ENCODE results near the gene ZNF30. TPM values are rescaled to one million over a fixed set of nuclear protein-coding genes. Genes with fewer than 3 reads are reported as not detected.
A peak's percentile ranks its signal among the peaks of the same experiment; 100 is the strongest.
"Not testable (repeated sequence)": the region's sequence is repeated elsewhere in the genome, so short reads cannot be mapped to it uniquely, and the experiment has no call there.

Gene ZNF30
- total and polyA plus RNA-seq, 2 donors (not counting 1 experiment from before 2014, with no cell fraction given): 2.7 to 4.3 TPM

DNA sequence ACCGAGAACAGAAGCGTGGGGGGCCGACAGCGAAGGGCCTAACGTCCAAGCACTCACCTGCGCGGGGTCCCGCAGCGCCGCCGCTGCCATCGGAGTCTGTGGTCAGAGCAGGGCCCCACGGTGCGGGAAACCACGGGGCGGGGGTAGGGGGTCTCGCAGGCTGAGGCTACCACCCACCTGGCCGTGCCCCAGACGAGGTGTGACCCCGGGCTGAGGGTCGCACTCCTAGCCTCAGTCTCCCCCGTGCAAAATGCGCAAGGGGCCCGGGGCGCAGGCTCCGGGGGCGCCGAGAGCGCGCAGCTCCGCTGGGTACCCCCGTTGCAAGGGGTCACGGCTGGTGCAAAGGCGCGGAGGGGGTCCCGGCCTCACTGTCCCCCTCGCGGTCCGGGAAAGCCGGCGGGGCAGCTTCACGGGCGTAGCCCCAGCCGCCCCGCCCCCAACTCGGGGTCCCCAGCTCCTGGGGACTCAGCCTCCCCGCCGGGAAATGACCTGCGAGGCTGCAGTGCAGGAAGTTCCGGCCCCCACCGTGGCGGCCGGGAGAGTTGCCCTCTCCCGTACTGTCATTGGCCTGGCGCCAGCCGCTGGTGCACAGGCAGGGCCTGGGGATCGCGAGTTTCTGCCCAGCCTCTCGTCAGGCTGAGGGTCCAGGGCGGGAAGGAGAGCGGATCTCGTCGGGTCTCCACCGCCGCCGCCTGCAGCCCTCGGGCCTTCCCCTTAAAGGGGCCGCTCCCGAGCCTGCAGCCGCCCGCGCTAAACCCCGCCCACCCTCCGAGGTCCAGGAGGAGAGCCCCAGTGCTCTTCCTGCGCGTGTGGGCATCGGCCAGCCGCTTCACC is 37.1 kb downstream of the ZNF30 start, which contains the start of gene ZNF792:
Gene ZNF792, minus strand, starts transcription at position 657 of the 834 bp plus-strand sequence. Its CDS starts 567 bp downstream, at position 90.
- Histone ChIP-seq H3K27ac (ENCODE audit: insufficient read depth, low read length) (peak within 1 kb of the TSS; percentile 27), H3K4me3 (replicated peaks in 1 of 4; ENCODE audit: control extremely low read depth in 1 of 4, insufficient read depth in 1 of 4, low read depth in 3 of 4, low read length in 4 of 4) (peak within 1 kb of the TSS; percentile 71 to 89 (median 86)), H3K4me2 (ENCODE audit: extremely low read depth, insufficient read depth, low read length) (peak within 1 kb of the TSS; percentile 37), H3K27me3 (ENCODE audit: control insufficient read depth, insufficient read depth, low read length) (no peaks in the 10 kb centered on the region), H4K20me1 (ENCODE audit: control insufficient read depth, extremely low read depth, insufficient read depth, low read length) (no peaks in the 10 kb centered on the region), H3K36me3 (ENCODE audit: control insufficient read depth, insufficient read depth, low read length) (peaks cover 5% of the 10 kb centered on the region), H3K79me2 (ENCODE audit: control insufficient read depth, insufficient read depth, low read length) (peaks cover 2% of the 10 kb centered on the region), H3K4me1 (ENCODE audit: control insufficient read depth, extremely low read depth, insufficient read depth, low read length) (peaks cover 9% of the 10 kb centered on the region), H3K9ac (ENCODE audit: insufficient read depth, low read length) (peak within 1 kb of the TSS; percentile 44), H3K9me3 (ENCODE audit: control insufficient read depth, insufficient read depth, low read depth, low read length) (peaks cover 2% of the 10 kb centered on the region), H2AFZ (ENCODE audit: low read length) (peak within 1 kb of the TSS; percentile 95)
- no peak for TF ChIP-seq EZH2 (IDR thresholded peaks at IDR 0.05; ENCODE audit: low read length, missing control alignments)
- TF ChIP-seq, protein P1, sequence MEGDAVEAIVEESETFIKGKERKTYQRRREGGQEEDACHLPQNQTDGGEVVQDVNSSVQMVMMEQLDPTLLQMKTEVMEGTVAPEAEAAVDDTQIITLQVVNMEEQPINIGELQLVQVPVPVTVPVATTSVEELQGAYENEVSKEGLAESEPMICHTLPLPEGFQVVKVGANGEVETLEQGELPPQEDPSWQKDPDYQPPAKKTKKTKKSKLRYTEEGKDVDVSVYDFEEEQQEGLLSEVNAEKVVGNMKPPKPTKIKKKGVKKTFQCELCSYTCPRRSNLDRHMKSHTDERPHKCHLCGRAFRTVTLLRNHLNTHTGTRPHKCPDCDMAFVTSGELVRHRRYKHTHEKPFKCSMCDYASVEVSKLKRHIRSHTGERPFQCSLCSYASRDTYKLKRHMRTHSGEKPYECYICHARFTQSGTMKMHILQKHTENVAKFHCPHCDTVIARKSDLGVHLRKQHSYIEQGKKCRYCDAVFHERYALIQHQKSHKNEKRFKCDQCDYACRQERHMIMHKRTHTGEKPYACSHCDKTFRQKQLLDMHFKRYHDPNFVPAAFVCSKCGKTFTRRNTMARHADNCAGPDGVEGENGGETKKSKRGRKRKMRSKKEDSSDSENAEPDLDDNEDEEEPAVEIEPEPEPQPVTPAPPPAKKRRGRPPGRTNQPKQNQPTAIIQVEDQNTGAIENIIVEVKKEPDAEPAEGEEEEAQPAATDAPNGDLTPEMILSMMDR (conservative IDR thresholded peaks at IDR 0.05 in 1 of 2, IDR thresholded peaks at IDR 0.05 in 1 of 2; ENCODE audit: low read depth in 1 of 2, low read length in 2 of 2): no peak
- peak; percentile 30 to 51 for DNase-seq (ENCODE audit: low read depth in 2 of 2)

DNA sequence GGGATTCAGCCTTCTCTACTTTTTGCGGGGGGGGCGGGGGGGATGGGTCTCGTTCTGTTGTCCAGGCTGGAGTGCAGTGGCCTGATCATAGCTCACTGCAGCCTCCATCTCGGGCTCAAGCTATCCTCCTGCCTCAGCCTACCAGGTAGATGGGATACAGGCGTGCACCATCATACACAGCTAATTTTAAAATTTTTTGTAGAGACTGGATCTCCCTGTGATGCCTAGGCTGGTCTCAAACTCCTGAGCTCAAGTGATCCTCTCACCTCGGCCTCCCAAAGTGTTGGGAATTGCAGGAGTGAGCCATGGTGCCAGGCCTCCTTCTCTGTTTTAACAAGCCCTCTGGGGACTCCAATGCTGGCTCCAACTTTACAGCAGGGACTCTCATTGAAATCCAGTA is 37.9 kb downstream of the ZNF30 start:
- H3K4me2 ChIP-seq (ENCODE audit: extremely low read depth, insufficient read depth, low read length): no peak overlapping the region

DNA sequence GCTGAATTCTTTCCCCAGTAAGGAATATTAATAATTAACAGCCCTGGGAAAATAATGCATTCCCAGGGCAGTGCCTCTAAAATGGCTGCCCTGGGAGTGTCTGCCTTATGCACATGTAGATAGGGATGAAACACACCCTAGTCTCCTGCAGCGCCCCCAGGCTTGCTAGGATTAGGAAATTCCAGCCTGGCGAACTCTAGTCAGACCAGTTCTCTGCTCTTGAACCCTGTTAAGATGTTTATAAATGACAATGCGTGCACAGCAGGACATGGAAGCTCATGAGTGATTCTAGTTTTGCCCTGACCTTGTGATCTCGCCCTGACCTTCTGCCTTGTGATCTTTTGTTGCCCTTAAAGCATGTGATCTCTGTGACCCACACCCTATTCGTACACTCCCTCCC is 38.8 kb downstream of the ZNF30 start:
- not testable (repeated sequence) for H3K27me3 ChIP-seq (ENCODE audit: control insufficient read depth, insufficient read depth, low read length); DNase-seq (ENCODE audit: low read depth in 2 of 2); H2AFZ ChIP-seq (ENCODE audit: low read length); H3K36me3 ChIP-seq (ENCODE audit: control insufficient read depth, insufficient read depth, low read length); H3K9me3 ChIP-seq (ENCODE audit: control insufficient read depth, insufficient read depth, low read depth, low read length); H3K4me2 ChIP-seq (ENCODE audit: extremely low read depth, insufficient read depth, low read length); H3K9ac ChIP-seq (ENCODE audit: insufficient read depth, low read length); H3K27ac ChIP-seq (ENCODE audit: insufficient read depth, low read length); H3K4me1 ChIP-seq (ENCODE audit: control insufficient read depth, extremely low read depth, insufficient read depth, low read length); H3K79me2 ChIP-seq (ENCODE audit: control insufficient read depth, insufficient read depth, low read length); H4K20me1 ChIP-seq (ENCODE audit: control insufficient read depth, extremely low read depth, insufficient read depth, low read length); H3K4me3 ChIP-seq (replicated peaks in 1 of 4; ENCODE audit: control extremely low read depth in 1 of 4, insufficient read depth in 1 of 4, low read depth in 3 of 4, low read length in 4 of 4)

More for the DNA sequence above, 37.9 kb downstream of the ZNF30 start:
- no peak overlapping the region for H3K27ac ChIP-seq (ENCODE audit: insufficient read depth, low read length)
- peaks cover 1% of the 10 kb centered on the region for H3K36me3 ChIP-seq (ENCODE audit: control insufficient read depth, insufficient read depth, low read length)
- TF ChIP-seq EZH2 (IDR thresholded peaks at IDR 0.05; ENCODE audit: low read length, missing control alignments): no peak
- TF ChIP-seq, protein P1 (conservative IDR thresholded peaks at IDR 0.05 in 1 of 2, IDR thresholded peaks at IDR 0.05 in 1 of 2; ENCODE audit: low read depth in 1 of 2, low read length in 2 of 2): no peak
- H3K27me3 ChIP-seq (ENCODE audit: control insufficient read depth, insufficient read depth, low read length): no peaks in the 10 kb centered on the region
- no peaks in the 10 kb centered on the region for H3K9me3 ChIP-seq (ENCODE audit: control insufficient read depth, insufficient read depth, low read depth, low read length)
- H3K4me3 ChIP-seq (replicated peaks in 1 of 4; ENCODE audit: control extremely low read depth in 1 of 4, insufficient read depth in 1 of 4, low read depth in 3 of 4, low read length in 4 of 4): no peak overlapping the region
- peaks cover 9% of the 10 kb centered on the region for H3K4me1 ChIP-seq (ENCODE audit: control insufficient read depth, extremely low read depth, insufficient read depth, low read length)
- peaks cover 2% of the 10 kb centered on the region for H3K79me2 ChIP-seq (ENCODE audit: control insufficient read depth, insufficient read depth, low read length)
- H3K9ac ChIP-seq (ENCODE audit: insufficient read depth, low read length): no peak overlapping the region
- H2AFZ ChIP-seq (ENCODE audit: low read length): no peak overlapping the region
- H4K20me1 ChIP-seq (ENCODE audit: control insufficient read depth, extremely low read depth, insufficient read depth, low read length): no peaks in the 10 kb centered on the region
- no peak for DNase-seq (ENCODE audit: low read depth in 2 of 2)
